ENCODE results near the gene MIF4GD.
"Not testable (repeated sequence)": the region's sequence is repeated elsewhere in the genome, so short reads cannot be mapped to it uniquely, and the experiment has no call there.

MIF4GD gene, protein sequence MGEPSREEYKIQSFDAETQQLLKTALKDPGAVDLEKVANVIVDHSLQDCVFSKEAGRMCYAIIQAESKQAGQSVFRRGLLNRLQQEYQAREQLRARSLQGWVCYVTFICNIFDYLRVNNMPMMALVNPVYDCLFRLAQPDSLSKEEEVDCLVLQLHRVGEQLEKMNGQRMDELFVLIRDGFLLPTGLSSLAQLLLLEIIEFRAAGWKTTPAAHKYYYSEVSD

DNA sequence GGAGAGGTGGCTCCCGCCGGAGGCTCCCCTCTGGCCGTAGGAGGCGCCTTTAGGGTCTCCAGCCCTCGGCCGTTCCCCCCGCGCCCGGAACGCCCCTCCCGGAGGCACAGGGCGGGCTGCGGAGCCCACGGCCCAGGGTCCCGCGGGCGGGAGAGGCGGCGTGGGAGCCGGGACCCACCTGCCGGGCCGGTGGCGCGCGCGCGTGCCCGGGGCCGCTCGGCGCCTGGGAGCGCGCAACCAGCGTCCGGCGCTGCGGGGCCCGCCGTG, at the start of gene MIF4GD:
MIF4GD (minus strand) TSS at position 266 of the 267 bp plus-strand sequence. CDS start 1,036 bp downstream, outside the sequence.
- no peak for DNase-seq (ENCODE audit: low read depth in 4 of 4, low spot score in 1 of 4)

DNA sequence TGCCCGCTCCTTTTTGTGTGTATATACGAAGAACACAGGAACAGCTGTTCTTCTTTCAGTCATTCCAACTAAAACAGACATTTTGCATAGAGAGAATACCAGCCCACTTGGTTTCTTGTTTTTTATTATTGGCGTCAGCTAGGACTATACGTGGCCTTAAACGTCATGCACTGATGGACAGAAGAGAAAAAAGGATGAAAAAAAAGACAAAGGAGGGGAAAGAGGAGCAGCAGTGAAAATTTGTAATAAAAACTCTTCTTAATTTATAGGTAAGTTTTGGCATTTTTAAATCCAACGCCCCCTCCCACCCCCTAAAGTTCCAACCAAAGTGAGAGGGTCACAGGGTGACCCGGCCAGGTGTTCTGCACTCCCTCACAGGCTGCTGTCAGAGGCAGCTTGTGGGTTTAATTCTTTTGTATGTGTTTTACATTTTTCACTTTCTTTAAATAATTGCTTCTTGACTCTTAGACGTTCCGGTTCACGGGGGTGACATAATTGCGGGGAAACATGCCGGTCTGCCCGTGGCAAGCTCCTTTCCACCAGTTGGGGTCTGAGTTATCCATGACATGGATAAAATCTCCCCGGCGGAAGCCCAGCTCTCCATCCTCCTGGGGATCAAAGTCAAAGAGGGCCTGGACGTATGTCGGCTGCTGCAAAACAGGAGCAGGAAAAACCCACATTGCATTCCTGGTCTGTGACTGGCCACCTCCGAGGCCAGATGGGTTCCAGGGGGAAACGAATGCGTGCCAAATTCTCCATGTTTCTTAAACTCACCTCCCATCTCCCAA, 49.1 kb upstream of the MIF4GD start:
- DNase-seq (ENCODE audit: low read depth in 4 of 4, low spot score in 1 of 4): no peak

DNA sequence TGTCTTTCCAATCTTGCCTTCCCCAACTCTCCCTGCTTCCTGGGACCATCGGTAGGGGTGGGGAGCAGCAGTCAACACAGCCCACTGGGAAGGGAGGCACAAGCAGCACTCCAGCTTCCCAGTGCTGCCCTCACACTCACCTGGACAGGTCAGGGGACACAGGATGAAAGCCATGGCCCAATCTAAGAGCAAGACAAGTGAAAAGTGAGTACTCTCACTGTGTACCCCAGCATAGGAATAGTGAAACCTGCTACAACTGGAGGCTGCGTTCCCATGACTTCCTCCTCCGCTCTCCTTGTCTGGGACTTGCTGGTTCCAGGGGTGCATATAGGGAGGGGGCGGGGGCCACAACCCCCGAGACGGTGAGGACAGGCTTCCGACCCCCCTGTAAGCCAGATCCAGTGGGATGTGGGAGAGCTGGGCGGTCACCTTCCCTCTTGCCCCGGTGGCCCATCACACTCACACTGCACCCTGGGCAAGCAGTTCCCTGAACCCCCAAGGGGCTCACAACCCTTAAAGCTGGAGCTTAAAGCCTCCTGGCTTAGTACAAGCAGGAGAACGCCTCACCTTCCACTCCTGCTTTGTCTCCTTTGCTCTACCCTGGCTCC, 47.7 kb upstream of the MIF4GD start:
- DNase-seq (ENCODE audit: low read depth in 4 of 4, low spot score in 1 of 4): no peak

DNA sequence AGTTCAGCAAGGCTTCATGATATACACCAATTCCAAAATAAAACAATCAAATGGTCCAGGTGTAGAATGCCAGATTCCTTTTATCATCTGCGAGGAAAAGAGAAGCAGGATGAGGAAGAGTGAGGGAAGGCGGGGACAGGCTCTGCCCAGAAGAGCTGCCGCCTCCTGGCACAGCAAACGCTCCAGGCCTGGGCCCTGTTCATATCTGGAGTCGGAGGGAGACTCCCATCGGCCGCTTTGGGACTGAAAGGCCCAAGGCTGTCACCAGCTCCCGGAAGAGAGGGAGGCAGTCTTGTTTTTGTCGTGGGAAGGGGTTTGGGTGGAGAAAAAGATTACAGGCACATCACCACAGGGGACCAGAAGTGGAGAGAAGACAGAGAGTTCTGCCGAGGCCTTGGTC, 47.2 kb upstream of the MIF4GD start:
- no peak for DNase-seq (ENCODE audit: low read depth in 4 of 4, low spot score in 1 of 4)

DNA sequence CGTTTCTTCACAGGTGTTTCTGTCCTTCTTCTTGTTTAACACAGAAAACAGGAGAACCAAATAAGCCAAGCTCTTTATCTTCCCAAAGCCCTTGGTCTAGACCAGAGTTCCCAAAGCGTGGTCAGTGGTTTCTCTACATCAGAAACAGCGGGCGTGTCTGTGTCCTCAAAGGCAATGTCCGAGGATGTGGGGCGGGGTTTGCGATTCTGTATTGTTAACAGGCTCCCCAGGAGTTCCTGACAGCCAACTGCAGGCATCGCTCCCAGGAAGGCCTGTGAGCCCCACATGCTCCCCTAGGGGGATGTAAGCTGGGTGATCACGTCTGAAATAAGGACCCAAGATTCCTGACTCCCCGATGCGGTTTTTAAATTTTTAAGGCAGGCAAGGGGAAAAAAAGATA, 46.6 kb upstream of the MIF4GD start:
- DNase-seq (ENCODE audit: low read depth in 4 of 4, low spot score in 1 of 4): no peak

DNA sequence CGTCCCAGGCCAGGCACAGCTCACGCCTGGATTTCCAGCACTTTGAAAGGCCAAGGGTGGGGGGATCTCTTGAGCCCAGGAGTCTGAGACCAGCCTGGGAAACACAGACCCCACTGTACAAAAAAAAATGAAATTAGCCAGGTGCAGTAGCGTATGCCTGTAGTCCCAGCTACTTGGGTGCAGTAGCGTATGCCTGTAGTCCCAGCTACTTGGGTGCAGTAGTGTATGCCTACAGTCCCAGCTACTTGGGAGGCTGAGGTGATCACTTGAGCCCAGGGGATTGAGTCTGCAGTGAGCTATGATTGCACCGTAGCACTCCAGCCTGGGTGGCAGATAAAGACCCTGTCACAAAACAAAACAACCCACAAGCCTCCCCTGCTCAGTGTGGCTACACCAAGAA, 45.2 kb upstream of the MIF4GD start:
- DNase-seq (ENCODE audit: low read depth in 4 of 4, low spot score in 1 of 4): no peak

DNA sequence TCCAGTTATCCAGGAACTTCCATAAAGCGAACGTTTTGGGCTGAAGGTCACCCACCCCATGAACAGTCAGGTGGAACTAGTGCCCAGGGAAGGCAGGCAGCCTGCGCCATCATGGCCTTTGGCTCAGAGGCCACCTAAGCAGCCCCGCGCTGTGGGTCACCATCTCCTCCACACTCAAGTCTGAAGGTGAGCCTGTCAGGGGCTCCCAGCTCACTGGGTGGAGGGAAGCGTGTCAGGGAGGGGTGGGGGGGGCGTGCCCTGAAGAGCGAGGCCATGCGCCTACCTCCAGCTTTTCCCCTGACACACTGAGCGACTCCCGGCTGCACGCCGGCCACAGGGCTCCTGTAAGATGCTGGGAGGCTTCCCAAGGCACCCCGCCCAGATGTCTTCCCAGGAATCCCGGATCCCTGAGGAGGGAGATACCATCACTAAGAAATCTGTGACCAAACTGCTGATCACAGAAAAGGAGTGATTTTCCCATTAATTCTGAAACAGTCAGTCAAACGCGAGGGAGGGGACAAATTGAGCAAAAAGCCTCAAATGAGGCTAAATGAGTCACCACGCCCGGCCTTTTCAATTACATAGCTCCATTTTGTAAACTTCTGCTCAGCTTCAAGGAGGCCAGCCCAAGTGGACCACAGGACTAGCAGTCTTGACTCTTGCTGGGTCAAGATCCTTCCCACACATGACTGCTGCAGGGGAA, 44.7 kb upstream of the MIF4GD start:
- peak in 1 of 4 experiments; percentile 26 for DNase-seq (ENCODE audit: low read depth in 4 of 4, low spot score in 1 of 4)

DNA sequence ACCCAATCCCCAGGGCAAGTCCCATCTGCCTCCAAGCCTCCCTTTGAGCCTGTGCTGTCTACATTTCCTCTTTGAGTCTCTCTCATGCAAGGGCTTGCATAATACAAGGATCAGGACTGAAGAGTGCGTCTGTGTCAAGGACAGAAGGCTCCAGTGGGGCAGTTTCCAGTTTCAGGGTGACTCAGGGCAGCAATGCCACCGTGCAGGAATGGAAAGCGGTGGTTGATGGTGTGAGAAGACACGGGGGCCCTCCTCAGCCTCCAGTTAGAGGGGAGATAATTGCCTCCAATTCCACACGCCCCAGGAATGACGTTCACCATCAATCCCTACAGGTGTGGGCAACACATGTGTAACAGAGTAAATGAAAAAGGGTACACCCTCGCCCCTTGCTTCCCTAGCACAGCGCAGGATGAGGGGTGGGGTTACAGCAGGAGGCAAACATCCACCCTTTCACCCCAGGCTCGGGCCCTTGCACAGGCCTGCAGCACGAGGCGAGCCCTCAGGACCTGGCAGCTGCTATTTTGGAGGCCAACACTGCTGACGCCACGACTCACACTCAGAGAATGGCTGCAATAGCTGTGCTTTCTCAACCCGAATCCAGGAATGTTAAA, 43.0 kb upstream of the MIF4GD start:
- no peak for DNase-seq (ENCODE audit: low read depth in 4 of 4, low spot score in 1 of 4)

DNA sequence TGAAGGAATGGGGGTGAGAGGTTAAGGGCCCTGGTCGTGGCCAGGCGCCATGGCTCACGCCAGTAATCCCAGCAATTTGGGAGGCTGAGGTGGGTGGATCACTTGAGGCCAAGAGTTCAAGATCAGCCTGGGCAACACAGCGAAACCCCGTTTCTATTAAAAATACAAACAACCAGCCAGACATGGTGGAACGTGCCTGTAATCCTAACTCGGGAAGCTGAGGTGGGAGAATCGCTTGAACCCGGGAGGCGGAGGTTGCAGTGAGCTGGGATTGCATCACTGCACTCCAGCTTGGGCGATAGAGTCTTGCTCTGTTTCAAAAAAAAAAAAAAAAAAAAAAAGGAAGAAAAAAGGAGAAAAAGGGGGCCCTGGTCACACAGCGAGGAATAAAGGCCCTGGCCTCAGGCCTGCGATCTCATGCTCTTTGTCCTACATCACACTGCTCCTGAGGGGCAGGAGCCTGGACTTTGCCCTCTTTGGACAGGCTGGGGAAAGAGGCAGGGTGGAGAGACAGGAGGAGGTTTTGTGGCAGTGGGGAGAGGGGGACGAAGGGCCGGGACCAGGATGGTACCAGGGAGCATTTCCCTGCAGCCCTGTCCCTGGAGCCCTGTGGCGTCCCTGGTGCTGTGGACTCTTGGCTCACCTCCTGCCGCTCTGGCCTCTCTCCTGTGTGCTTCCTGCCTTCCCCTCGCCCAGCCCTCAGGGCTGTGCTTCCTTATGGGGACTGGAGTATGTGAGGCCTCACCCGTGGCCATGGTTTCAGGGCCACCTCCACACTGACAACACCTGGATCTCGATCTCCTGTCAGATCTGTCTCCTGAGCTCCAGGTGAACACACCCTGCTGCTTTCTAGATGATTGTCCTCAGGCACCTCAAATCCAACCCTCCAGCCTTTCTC, 38.0 kb upstream of the MIF4GD start:
- no peak for DNase-seq (ENCODE audit: low read depth in 4 of 4, low spot score in 1 of 4)

DNA sequence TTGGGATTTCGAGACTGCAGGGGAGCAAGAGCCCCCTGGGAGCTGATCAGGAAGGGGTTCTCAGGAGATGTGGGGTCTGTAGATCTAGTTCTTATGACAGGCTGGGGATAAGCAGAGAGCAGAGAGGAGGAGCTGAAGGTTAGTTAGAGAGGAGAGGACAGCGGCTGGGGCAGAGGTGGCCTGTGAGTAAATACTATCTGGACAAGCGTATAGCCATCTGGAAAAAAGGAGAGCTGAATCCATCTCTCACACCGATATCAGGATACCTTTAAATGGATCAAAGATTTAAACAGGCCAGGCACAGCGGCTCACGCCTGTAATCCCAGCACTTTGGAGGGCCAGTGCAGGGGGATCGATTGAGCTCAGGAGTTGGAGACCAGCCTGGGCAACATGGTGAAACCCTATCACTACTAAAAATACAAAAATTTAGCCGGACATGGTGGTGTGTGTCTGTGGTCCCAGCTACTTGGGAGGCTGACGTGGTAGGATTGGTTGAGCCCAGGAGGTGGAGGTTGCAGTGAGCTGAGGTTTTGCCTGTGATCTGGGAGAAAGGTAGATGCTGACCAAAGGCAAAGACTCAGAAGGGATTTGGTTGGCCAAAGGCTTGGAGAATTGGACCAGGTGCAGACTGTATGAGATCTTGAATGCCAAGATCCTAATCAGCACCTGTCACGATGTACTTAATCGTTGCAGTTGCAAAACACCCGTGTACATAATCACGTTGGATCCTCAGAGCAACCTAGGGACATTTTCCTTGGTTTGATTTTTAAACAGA, 37.1 kb upstream of the MIF4GD start:
- DNase-seq (ENCODE audit: low read depth in 4 of 4, low spot score in 1 of 4): no peak

DNA sequence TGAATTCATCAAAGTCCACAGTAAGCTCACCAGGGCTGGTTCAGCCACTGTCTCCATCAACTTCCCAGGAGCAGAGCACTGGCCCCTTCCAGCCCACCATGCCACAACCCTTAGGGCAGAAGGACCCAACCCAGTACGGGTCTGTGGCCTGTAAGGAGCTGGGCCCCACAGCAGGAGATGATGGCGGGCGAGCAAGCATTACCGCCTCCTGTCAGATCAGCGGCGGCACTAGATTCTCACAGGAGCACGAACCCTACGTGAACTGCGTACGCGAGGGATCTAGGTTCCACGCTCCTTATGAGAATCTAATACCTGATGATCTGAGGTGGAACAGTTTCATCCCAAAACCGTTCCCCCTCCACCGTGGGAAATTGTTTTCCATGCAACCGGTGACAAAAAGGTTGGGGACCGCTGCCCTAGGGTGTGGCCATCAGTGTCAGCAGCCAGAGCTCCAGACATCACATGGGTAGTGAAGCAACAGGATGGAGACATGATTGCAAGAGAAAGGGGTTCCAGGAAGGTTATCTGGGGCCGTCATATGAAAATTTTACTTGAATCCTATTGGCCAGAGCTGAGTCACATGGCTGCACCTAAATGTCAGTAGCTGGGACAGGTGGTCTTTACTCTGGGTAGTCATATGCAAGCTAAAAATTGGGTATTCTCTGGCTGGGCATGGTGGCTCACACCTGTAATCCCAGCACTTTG, 30.6 kb upstream of the MIF4GD start:
- no peak for DNase-seq (ENCODE audit: low read depth in 4 of 4, low spot score in 1 of 4)

DNA sequence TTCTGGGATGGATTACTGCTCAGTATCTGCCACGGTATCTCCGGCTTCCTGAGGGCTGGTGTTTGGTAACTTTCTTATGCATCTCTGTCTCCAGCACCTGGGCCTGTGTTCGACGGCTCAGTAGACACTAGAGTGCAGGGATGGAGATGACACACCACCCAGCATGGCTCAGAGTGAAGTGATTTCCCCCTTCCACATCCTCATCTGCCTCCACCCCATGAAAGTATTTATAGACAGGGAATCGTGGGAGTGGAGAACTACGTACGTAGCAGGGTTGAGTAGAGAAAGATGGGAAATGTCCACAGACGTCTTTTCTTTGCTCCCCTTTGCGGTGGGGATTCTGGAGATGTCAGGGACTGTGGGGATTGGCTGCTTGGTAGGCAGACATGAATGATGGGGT, 30.0 kb upstream of the MIF4GD start:
- DNase-seq (ENCODE audit: low read depth in 4 of 4, low spot score in 1 of 4): no peak

DNA sequence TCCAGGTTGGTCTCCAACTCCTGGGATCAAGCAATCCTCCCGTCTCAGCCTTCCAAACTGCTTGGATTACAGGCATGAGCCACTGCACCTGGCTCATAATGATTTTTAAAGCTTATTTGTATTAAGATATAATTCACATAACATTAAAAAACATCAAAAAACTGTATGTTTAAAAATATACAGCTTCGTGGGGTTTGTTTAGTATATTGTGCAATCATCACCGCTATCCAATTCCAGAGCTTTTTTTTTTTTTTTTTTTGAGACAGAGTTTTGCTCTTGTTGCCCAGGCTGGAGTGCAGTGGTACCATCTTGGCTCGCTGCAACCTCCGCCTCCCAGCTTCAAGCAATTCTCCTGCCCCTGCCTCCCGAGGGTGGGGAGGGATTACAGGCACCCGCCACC, 29.2 kb upstream of the MIF4GD start:
- no peak for DNase-seq (ENCODE audit: low read depth in 4 of 4, low spot score in 1 of 4)

DNA sequence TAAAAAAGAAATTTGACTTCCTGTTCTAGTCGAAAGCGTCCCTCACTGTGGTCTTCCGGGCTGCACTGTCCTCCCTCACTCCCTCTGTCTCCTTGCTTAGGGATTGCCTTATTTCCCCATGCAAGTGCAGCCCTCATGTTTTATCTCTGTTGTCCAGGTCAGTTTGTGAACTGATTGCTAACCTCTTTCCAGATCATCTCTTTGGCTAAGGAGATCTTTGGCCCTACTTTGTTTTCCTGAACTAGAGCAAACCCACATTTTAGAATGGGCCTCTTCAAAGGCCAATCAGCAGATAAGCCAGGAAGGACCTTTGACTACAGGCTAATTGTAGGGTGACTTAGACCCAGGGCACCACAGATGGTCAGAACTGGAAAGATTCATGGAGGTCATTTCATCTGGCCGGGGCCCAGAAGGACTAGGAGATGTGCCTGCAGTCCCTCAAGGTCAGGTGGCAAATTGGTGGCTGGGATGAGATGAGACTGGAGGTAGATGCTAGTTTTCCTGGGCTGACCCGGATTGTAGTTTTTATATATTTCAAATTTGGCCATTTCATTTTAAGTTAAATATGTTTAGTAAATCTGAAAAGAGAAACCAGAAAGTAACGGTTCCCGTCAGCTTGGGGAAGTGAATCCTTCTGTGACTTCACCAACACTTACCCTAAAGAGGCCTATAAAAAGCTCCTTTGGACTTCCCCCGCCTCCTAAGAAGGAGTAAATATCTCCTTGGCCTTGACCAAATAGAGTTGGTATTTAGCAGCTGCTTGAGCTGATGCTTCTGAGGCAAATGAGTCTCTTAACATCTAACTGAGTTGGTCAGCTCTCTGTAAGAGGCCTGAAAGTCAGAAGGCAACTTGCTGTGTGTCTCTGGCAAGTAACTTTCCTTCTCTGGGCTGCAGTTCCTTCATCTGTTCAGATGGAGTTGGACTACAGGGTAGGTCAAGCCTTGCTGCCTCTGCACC, 24.4 kb upstream of the MIF4GD start:
- no peak for DNase-seq (ENCODE audit: low read depth in 4 of 4, low spot score in 1 of 4)

DNA sequence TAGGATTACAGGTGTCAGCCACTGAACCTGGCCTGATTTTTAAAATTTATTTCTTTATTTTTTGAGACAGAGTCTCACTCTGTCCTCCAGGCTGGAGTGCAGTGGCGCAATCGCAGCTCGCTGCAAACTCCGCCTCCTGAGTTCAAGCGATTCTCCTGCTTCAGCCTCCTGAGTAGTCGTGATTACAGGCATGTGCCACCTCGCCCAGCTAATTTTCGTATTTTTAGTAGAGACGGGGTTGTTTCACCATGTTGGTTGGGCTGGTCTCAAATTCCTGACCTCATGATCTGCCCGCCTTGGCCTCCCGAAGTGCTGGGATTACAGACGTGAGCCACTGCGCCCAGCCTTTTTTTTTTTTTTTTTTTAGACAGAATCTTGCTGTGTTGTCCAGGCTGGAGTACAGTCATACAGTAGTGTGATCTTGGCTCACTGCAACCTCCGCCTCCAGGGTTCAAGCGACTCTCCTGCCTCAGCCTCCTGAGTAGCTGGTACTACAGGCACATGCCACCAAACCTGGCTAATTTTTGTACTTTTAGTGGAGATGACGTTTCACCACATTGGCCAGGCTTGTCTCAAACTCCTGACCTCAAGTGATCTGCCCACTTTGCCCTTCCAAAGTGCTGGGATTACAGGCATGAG, 21.9 kb upstream of the MIF4GD start:
- not testable (repeated sequence) for DNase-seq (ENCODE audit: low read depth in 4 of 4, low spot score in 1 of 4)

DNA sequence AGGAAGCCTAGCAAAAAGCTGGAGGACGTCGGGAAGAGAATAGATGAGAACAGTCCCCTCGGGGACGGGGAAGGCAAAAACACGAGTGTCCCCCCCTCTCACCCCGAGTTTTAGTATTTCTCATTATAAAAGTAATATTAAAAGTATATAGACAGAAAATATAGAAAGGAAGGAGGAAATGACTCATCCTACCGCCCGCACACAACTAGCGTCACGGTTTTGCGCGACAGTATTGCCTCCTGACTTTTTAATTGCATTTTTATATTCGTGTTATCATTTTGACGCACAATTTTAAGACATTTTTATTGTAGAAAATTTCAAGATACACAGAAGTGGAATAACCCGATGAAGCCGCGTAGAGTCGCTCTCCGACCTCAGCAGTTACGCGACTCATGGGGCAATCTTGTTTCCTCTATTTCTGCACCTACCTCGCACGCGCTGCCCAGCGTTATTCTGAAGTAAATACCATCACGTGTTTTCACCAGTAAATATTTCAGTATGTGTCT, 18.9 kb upstream of the MIF4GD start:
- DNase-seq (ENCODE audit: low read depth in 4 of 4, low spot score in 1 of 4): peak in 3 of 4 experiments; percentile 40 to 64 (median 50)

DNA sequence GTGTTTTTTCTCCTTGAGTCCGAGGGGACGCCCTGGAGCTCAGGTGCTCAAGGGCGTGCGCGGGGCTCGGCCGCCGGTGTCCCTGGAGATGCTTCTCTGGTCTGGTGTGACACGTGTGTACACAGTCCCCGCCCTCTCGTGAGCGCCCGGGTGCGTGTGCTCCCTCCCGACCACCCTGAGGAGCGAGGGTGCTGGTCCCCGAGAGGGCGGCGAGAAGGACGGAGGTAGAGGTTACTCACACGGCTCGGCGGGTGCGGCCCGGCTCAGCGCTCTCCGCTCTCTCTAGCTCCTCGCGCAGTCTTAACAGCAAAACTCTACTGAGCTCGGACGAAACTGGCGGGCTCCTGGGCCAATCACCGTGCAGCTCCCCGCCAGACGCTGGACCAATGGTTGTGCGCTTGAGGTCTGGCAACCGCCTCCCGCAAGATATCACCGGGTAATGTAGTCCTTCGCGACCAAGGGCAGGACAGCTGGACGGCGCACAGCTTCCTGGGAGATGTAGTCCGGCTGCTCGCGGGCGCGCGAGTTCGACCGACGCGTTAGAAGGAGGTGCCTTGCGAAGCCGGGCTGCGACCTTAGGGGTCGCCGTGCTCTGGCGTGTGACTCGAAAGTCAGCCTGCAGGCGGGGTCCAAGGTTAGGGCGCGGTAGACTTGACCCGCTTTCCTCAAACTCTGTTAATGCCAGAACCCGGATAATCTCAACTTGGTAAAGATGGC, 18.2 kb upstream of the MIF4GD start, which contains the start of gene SLC25A19:
SLC25A19 (minus strand) TSS at position 319 of the 717 bp plus-strand sequence. CDS start 2,669 bp downstream, outside the sequence.
- peak; percentile 84 to 95 (median 92) for DNase-seq (ENCODE audit: low read depth in 4 of 4, low spot score in 1 of 4)

Data from stimulated activated CD4-positive, alpha-beta T cell treated with anti-CD3 and anti-CD28 coated beads, Interleukin-1b, Interleukin-23, amount 100 ng/mL, for 24 hours (primary cell).